ENCODE measurements around the gene TAF4.

- TF ChIP-seq CTCF (IDR thresholded peaks at IDR 0.05 in 4 of 5, conservative IDR thresholded peaks at IDR 0.05 in 1 of 5) (no peak), POLR2A (IDR thresholded peaks at IDR 0.05) (no peak)
Measured at GRCh38 chr20:62103508-62104233, 38.0 kb upstream of the TAF4 start.

Data from gastrocnemius medialis (tissue), 4 donors.